B cell (primary cell): ENCODE data around the gene CEP112.

Source experiments
- EZH2 ChIP-seq: IDR thresholded peaks from 2 replicates; pipeline ENCODE4 v1.6.1; 2012; ENCODE audit warnings: borderline replicate concordance, low read depth, mild to moderate bottlenecking, moderate library complexity, low read length; ENCODE audit not compliant: insufficient read depth, poor library complexity, severe bottlenecking
- TF ChIP-seq, protein P1 (sequence below): fragments of 200-600 bp; IDR thresholded peaks from one replicate; pipeline ENCODE4 v1.8.0; 2022; ENCODE audit warnings: antibody characterized with exemption, mild to moderate bottlenecking

DNA sequence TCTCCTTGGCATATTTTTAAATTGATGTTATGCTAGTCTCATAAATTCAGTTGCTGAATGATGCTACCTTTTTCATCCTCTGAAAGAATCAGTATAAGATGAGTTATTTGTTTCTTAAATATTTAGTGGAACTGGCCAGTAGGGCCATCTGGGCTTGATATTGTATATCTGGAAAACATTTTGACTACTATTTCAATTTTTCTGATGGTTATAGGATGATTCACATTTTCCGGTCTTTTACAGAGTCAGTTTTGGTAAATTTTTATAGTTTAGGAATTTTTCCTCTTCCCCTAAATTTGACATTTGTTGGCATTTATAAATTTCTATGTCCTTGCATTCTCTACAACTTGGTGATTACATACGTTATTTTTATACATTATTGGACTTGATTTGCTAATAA is 334.2 kb downstream of the CEP112 start:
- TF ChIP-seq, protein P1, sequence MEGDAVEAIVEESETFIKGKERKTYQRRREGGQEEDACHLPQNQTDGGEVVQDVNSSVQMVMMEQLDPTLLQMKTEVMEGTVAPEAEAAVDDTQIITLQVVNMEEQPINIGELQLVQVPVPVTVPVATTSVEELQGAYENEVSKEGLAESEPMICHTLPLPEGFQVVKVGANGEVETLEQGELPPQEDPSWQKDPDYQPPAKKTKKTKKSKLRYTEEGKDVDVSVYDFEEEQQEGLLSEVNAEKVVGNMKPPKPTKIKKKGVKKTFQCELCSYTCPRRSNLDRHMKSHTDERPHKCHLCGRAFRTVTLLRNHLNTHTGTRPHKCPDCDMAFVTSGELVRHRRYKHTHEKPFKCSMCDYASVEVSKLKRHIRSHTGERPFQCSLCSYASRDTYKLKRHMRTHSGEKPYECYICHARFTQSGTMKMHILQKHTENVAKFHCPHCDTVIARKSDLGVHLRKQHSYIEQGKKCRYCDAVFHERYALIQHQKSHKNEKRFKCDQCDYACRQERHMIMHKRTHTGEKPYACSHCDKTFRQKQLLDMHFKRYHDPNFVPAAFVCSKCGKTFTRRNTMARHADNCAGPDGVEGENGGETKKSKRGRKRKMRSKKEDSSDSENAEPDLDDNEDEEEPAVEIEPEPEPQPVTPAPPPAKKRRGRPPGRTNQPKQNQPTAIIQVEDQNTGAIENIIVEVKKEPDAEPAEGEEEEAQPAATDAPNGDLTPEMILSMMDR, result no peak
- TF ChIP-seq EZH2, result no peak
